Adipose tissue (tissue), 3 donors: Measurements from ENCODE around the gene RIPPLY2. TPM values are rescaled to one million over a fixed set of nuclear protein-coding genes. Genes with fewer than 3 reads are reported as not detected.
"Not testable (repeated sequence)": the region's sequence is repeated elsewhere in the genome, so short reads cannot be mapped to it uniquely, and the experiment has no call there.

Experiments used
- H3K27ac ChIP-seq: one replicate; pipeline ENCODE4 v1.5.1; 2013; ENCODE audit warnings: low read depth, low read length
- WGBS, 3 donors: extraction: QIAGEN DNeasy Blood & Tissue Kit; methylation state at CpG; one replicate each; pipeline ENCODE4 v1.1.7; 2013; 5-methylcytosine and 5-hydroxymethylcytosine counted together
- polyA plus RNA-seq, 3 donors: library from polyadenylated mRNA; stranded (reverse); fragments of 200-250 nt; gene quantifications; one replicate each; pipeline ENCODE4 v1.2.3, GENCODE V29; 2013
- donor health status: healthy with polysubstance abuse.
- donor health status: Bipolar disorder and iron deficiency.
- donor health status: healthy.

The RIPPLY2 gene
- polyA plus RNA-seq, 3 donors: 0.07 to 0.48 TPM; not detected in 1

DNA sequence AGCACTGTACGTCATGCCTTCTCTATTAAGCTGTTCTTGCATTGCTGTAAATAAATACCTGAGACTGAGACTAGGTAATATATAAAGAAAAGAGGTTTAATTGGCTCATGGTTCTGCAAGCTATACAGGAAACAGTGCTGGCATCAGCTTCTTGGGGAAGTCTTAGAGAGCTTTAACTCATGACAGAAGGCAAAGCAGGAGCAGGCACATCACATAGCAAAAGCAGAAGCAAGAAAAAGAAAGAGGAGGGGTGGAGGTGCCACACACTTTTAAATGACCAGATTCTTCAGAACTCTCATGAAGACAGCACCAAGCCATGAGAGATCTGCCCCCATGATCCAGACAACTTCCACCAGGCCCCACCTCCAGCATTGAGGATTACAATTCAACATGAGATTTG, 36.5 kb downstream of the RIPPLY2 start:
- no peak overlapping the region for H3K27ac ChIP-seq
- WGBS, 3 donors: 97 to 100% (median 100%) methylated on average over 1 of the region's 1 CpG

GRCh38 chr6:83890520-83890919, 37.4 kb downstream of the RIPPLY2 start:
- no peak overlapping the region for H3K27ac ChIP-seq
- 91 to 95% (median 95%) methylated on average over 4 of the region's 4 CpGs for WGBS, 3 donors

GRCh38 chr6:83891586-83891985, 38.4 kb downstream of the RIPPLY2 start:
- 63 to 92% (median 88%) methylated on average over 4 of the region's 4 CpGs for WGBS, 3 donors
- no peak overlapping the region for H3K27ac ChIP-seq

DNA sequence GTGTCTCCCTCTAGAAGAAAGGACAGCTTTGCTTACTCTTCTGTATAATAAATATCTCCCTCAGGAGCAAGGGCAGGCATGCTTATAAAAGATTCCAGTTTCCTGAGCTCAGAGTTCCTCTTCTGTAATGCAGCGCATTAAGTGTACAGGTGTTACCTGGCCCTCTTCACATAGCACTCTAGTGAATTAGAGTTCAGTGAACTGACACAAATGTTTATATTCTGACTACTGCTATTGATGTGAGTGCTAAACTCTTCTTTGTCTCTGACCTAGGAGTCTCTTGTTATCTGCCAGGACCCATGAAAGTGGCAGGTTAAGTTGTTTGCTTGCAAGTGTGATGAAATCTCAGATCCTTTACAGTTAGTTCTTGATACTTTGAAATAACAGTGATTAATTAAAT, 39.9 kb downstream of the RIPPLY2 start:
- no peak overlapping the region for H3K27ac ChIP-seq
- 55 to 100% (median 94%) methylated on average over 1 of the region's 1 CpG for WGBS, 3 donors

DNA sequence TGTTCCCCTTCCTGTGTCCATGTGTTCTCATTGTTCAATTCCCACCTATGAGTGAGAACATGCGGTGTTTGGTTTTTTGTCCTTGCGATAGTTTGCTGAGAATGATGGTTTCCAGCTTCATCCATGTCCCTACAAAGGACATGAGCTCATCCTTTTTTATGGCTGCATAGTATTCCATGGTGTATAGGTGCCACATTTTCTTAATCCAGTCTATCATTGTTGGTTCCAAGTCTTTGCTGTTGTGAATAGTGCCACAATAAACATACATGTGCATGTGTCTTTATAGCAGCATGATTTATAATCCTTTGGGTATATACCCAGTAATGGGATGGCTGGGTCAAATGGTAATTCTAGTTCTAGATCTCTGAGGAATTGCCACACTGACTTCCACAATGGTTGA, 43.9 kb downstream of the RIPPLY2 start:
- WGBS, 3 donors: no CpG with 5 or more reads among the region's 2 CpGs

DNA sequence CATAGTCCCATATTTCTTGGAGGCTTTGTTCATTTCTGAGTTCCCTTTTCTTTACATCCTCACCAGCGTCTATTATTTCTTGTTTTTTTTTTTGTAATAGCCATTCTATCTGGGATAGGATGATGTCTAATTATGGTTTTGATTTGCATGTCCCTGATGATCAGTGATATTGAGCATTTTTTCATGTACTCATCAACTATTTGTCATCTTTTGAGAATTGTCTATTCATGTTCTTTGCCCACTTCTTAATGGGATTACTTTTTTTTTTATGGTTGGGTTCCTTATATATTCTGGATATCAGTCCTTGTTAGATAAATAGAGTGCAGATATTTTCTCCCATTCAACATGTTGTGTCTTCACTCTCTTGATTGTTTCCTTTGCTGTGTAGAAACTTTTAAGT, 48.5 kb downstream of the RIPPLY2 start:
- H3K27ac ChIP-seq: no peak overlapping the region
- 85 to 97% (median 92%) methylated on average over 1 of the region's 1 CpG for WGBS, 3 donors

More for the DNA sequence above, 43.9 kb downstream of the RIPPLY2 start:
- not testable (repeated sequence) for H3K27ac ChIP-seq

DNA sequence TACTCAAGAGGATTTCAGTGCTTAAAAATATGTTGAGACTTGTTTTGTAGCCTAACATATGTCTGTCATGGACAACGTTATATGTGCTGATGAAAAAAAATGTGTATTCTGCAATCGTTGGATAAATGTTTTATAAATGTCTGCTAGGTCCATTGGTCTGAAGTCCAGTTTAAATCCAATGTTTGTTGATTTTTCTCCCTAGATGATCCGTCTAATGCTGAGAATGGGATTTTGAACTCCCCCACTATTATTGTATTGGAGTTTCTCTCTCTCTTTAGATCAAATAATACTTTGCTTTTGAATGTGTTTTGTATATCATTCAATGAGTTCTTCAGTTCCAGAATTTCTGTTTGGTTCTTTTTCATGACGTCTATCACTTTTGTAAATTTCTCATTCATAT, 51.2 kb downstream of the RIPPLY2 start:
- WGBS, 3 donors: 91 to 94% (median 93%) methylated on average over 4 of the region's 4 CpGs
- H3K27ac ChIP-seq: no peak overlapping the region

GRCh38 chr6:83905648-83906047, 52.5 kb downstream of the RIPPLY2 start:
- WGBS, 3 donors: 91 to 100% (median 98%) methylated on average over 4 of the region's 4 CpGs
- H3K27ac ChIP-seq: no peak overlapping the region

Other genes starting within 250 kb of the RIPPLY2 start
- under 1 TPM; 0.03 to 0.90 (median 0.78) TPM for gene SNAP91, start 144.3 kb upstream of the RIPPLY2 start, polyA plus RNA-seq
- 10 to 100 TPM in 1 of 3 donors, 1 to 10 TPM in 2; 4.1 to 11.7 (median 9.8) TPM for gene CYB5R4, start 6.3 kb downstream of the RIPPLY2 start, polyA plus RNA-seq
- gene MRAP2, start 180.4 kb downstream of the RIPPLY2 start, polyA plus RNA-seq: 1 to 10 TPM in 1 of 3 donors, under 1 TPM in 2; 0.54 to 2.0 (median 0.56) TPM